PC-9 (cell line): ENCODE measurements around the gene HIRA. TPM values are rescaled to one million over a fixed set of nuclear protein-coding genes. Genes with fewer than 3 reads are reported as not detected.
"Not testable (repeated sequence)": the region's sequence is repeated elsewhere in the genome, so short reads cannot be mapped to it uniquely, and the experiment has no call there.

Source experiments
- BruUV-seq: library from RNA; stranded (reverse); fragments of 400-500 nt; replicated peaks from 2 replicates; lab custom pipeline; 2021; lab: Mats Ljungman, UMichigan
- CTCF ChIA-PET: fragments of 300-600 bp; sonication (Branson Sonifier 250); formaldehyde crosslinking; loops from one replicate; lab custom pipeline; 2022; ENCODE audit warnings: antibody characterized with exemption; lab: Charles Lee
- POLR2A ChIA-PET: fragments of 300-600 bp; sonication (Branson Sonifier 250); formaldehyde crosslinking; loops from one replicate; lab custom pipeline; 2022; ENCODE audit warnings: antibody characterized with exemption; ENCODE audit not compliant: unreplicated experiment; lab: Charles Lee
- DNase-seq, 2 experiments: peaks; one replicate each; pipeline versions ENCODE4 v3.0.0 to v3.0.0-alpha.2; 2015 to 2022; ENCODE audit warnings: mixed read lengths in 1 of 2
- H2AFZ ChIP-seq: fragments of 200-600 bp; sonication (generic); 2 replicates; pipeline ENCODE4 v1.8.1; 2017; ENCODE audit warnings: antibody characterized with exemption
- H3F3A ChIP-seq: fragments of 200-600 bp; sonication (generic); 2 replicates; pipeline ENCODE4 v1.8.1; 2017; ENCODE audit warnings: antibody characterized with exemption, mild to moderate bottlenecking, low read depth; ENCODE audit not compliant: insufficient read depth
- H3K27ac ChIP-seq: fragments of 200-600 bp; sonication (generic); 2 replicates; pipeline ENCODE4 v1.6.1; 2016; ENCODE audit warnings: mixed run types
- H3K27me3 ChIP-seq: fragments of 200-600 bp; sonication (generic); 2 replicates; pipeline ENCODE4 v1.6.1; 2016; ENCODE audit warnings: low read depth, mixed run types; ENCODE audit not compliant: insufficient read depth
- H3K36me3 ChIP-seq: fragments of 200-600 bp; sonication (generic); 2 replicates; pipeline ENCODE4 v1.6.1; 2016; ENCODE audit warnings: low read depth, mixed run types
- H3K4me1 ChIP-seq: fragments of 200-600 bp; sonication (generic); replicated peaks from 2 replicates; pipeline ENCODE4 v1.6.1; 2016; ENCODE audit warnings: mixed run types; ENCODE audit not compliant: insufficient read depth
- H3K4me2 ChIP-seq: fragments of 200-600 bp; sonication (generic); 2 replicates; pipeline ENCODE4 v1.6.1; 2017; ENCODE audit warnings: mixed run types
- H3K4me3 ChIP-seq: fragments of 200-600 bp; sonication (generic); 2 replicates; pipeline ENCODE4 v1.6.1; 2016; ENCODE audit warnings: mixed run types
- H3K79me2 ChIP-seq: fragments of 200-600 bp; sonication (generic); 2 replicates; pipeline ENCODE4 v1.6.1; 2017; ENCODE audit warnings: low read depth, mixed run types
- H3K9me2 ChIP-seq: fragments of 200-600 bp; sonication (generic); 2 replicates; pipeline ENCODE4 v1.8.1; 2017; ENCODE audit warnings: mild to moderate bottlenecking; ENCODE audit not compliant: insufficient read depth
- H3K9me3 ChIP-seq: fragments of 200-600 bp; sonication (generic); 2 replicates; pipeline ENCODE4 v1.8.1; 2016; ENCODE audit warnings: low read depth; ENCODE audit not compliant: insufficient read depth
- H4K20me1 ChIP-seq: fragments of 200-600 bp; sonication (generic); 2 replicates; pipeline ENCODE4 v1.8.1; 2017; ENCODE audit not compliant: insufficient read depth
- CTCF ChIP-seq: fragments of 200-600 bp; sonication (generic); conservative IDR thresholded peaks from 2 replicates; pipeline ENCODE4 v1.6.1; 2017; ENCODE audit warnings: mixed run types, antibody characterized with exemption, mild to moderate bottlenecking, moderate library complexity
- EZH2 ChIP-seq: fragments of 200-600 bp; sonication (generic); IDR thresholded peaks from 2 replicates; pipeline ENCODE4 v1.8.0; 2017; ENCODE audit warnings: antibody characterized with exemption, low read depth
- intact Hi-C: fragments of 100-400 bp; cut with micrococcal nuclease; formaldehyde crosslinking; loops from one replicate; pipeline ENCODE4 v1.10.0; 2022; ENCODE audit not compliant: unreplicated experiment
- total RNA-seq: library from RNA; stranded (reverse); gene quantifications from 2 replicates; pipeline ENCODE4 v1.2.3, GENCODE V29; 2021

HIRA gene
- total RNA-seq, 1 experiment from 2014 or later = 19.2 TPM

- no peak for DNase-seq
- CTCF ChIA-PET = no interaction called here
- no peak overlapping the region for H2AFZ ChIP-seq
- H4K20me1 ChIP-seq = no peaks in the 10 kb centered on the region
- no peak for TF ChIP-seq EZH2
- no peak for TF ChIP-seq CTCF
- H3K79me2 ChIP-seq = no peaks in the 10 kb centered on the region
- H3K4me1 ChIP-seq = no peaks in the 10 kb centered on the region
- H3F3A ChIP-seq = no peaks in the 10 kb centered on the region
- H3K9me2 ChIP-seq = no peaks in the 10 kb centered on the region
- H3K4me3 ChIP-seq = no peak overlapping the region
- intact Hi-C loops = no loop called here
- BruUV-seq = no TSS peak
- POLR2A ChIA-PET = no interaction called here
- H3K27ac ChIP-seq = no peak overlapping the region
- H3K4me2 ChIP-seq = no peak overlapping the region
- H3K36me3 ChIP-seq = no peaks in the 10 kb centered on the region
- H3K9me3 ChIP-seq = no peaks in the 10 kb centered on the region; the same call in 1 of the 2 replicates
- no peaks in the 10 kb centered on the region for H3K27me3 ChIP-seq
These were observed 102.1 kb downstream of the HIRA start for GRCh38 chr22:19329454-19329853.

GRCh38 chr22:19325296-19325948 lies 106.1 kb downstream of the HIRA start:
- TF ChIP-seq CTCF = no peak
- TF ChIP-seq EZH2 = no peak
- no peak overlapping the region for H2AFZ ChIP-seq
- no peaks in the 10 kb centered on the region for H3K36me3 ChIP-seq
- H3F3A ChIP-seq = no peaks in the 10 kb centered on the region
- BruUV-seq = no TSS peak
- no peaks in the 10 kb centered on the region for H3K79me2 ChIP-seq
- H3K9me3 ChIP-seq = no peaks in the 10 kb centered on the region
- DNase-seq = no peak
- no peak overlapping the region for H3K4me3 ChIP-seq
- POLR2A ChIA-PET = no interaction called here
- H3K4me2 ChIP-seq = no peak overlapping the region
- no peaks in the 10 kb centered on the region for H3K27me3 ChIP-seq
- no peaks in the 10 kb centered on the region for H3K4me1 ChIP-seq
- no peak overlapping the region for H3K27ac ChIP-seq
- CTCF ChIA-PET = no interaction called here
- intact Hi-C loops = no loop called here
- H3K9me2 ChIP-seq = no peaks in the 10 kb centered on the region
- H4K20me1 ChIP-seq = no peaks in the 10 kb centered on the region

GRCh38 chr22:19323420-19323819 lies 108.1 kb downstream of the HIRA start:
- H3F3A ChIP-seq, intact Hi-C loops, DNase-seq, H3K9me2 ChIP-seq, H2AFZ ChIP-seq, H3K4me3 ChIP-seq, POLR2A ChIA-PET, H3K27me3 ChIP-seq, H3K4me2 ChIP-seq, H3K36me3 ChIP-seq, H3K79me2 ChIP-seq, BruUV-seq, H3K9me3 ChIP-seq, CTCF ChIA-PET, H3K4me1 ChIP-seq, H3K27ac ChIP-seq, H4K20me1 ChIP-seq: not testable (repeated sequence)

GRCh38 chr22:19321757-19322156 lies 109.8 kb downstream of the HIRA start:
- no peak overlapping the region for H3K27ac ChIP-seq
- H4K20me1 ChIP-seq = no peaks in the 10 kb centered on the region
- no peaks in the 10 kb centered on the region for H3K27me3 ChIP-seq
- no peak overlapping the region for H3K4me2 ChIP-seq
- ChIA-PET POLR2A (no interaction called here), CTCF (no interaction called here)
- no peak for TF ChIP-seq EZH2
- no peak for TF ChIP-seq CTCF
- no peaks in the 10 kb centered on the region for H3K79me2 ChIP-seq
- no TSS peak for BruUV-seq
- H3K4me3 ChIP-seq = no peak overlapping the region
- H3K4me1 ChIP-seq = no peaks in the 10 kb centered on the region
- H3F3A ChIP-seq = no peaks in the 10 kb centered on the region
- no peak for DNase-seq
- H3K36me3 ChIP-seq = no peaks in the 10 kb centered on the region
- H3K9me2 ChIP-seq = no peaks in the 10 kb centered on the region
- intact Hi-C loops = no loop called here
- peaks cover 3% of the 10 kb centered on the region; the same call in 1 of the 2 replicates for H3K9me3 ChIP-seq
- no peak overlapping the region for H2AFZ ChIP-seq

GRCh38 chr22:19320136-19320535 lies 111.4 kb downstream of the HIRA start:
- H2AFZ ChIP-seq, H3K27ac ChIP-seq, H3K9me2 ChIP-seq, H3F3A ChIP-seq, DNase-seq, H4K20me1 ChIP-seq, H3K4me3 ChIP-seq, H3K4me2 ChIP-seq, H3K36me3 ChIP-seq, BruUV-seq, H3K9me3 ChIP-seq, H3K79me2 ChIP-seq, H3K4me1 ChIP-seq, CTCF ChIA-PET, intact Hi-C loops, H3K27me3 ChIP-seq, POLR2A ChIA-PET: not testable (repeated sequence)
